ENCODE data around the gene SLC39A11.

- TF ChIP-seq, protein P1, sequence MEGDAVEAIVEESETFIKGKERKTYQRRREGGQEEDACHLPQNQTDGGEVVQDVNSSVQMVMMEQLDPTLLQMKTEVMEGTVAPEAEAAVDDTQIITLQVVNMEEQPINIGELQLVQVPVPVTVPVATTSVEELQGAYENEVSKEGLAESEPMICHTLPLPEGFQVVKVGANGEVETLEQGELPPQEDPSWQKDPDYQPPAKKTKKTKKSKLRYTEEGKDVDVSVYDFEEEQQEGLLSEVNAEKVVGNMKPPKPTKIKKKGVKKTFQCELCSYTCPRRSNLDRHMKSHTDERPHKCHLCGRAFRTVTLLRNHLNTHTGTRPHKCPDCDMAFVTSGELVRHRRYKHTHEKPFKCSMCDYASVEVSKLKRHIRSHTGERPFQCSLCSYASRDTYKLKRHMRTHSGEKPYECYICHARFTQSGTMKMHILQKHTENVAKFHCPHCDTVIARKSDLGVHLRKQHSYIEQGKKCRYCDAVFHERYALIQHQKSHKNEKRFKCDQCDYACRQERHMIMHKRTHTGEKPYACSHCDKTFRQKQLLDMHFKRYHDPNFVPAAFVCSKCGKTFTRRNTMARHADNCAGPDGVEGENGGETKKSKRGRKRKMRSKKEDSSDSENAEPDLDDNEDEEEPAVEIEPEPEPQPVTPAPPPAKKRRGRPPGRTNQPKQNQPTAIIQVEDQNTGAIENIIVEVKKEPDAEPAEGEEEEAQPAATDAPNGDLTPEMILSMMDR (IDR thresholded peaks at IDR 0.05), result no peak
- TF ChIP-seq POLR2A (IDR thresholded peaks at IDR 0.05) (no peak), EP300 (IDR thresholded peaks at IDR 0.05) (no peak)
These were observed 30.6 kb upstream of the SLC39A11 start for GRCh38 chr17:73122953-73123605.
